PFSK-1 (cell line): Measurements from ENCODE around the gene UCN2.

Experiments used
- POLR2AphosphoS5 ChIP-seq: IDR thresholded peaks from 2 replicates; pipeline ENCODE4 v1.6.1; 2012; ENCODE audit warnings: low read depth, mild to moderate bottlenecking, control low read depth, low read length, moderate library complexity
- TF ChIP-seq, protein P1 (sequence below), 2 experiments: IDR thresholded peaks; 2 replicates each; pipeline versions ENCODE4 v1.6.1 to v1.8.0; 2011 to 2012; ENCODE audit warnings: low read depth in 2 of 2, low read length in 2 of 2, control low read depth in 1 of 2, inconsistent platforms in 1 of 2, mild to moderate bottlenecking in 1 of 2, moderate library complexity in 1 of 2; ENCODE audit not compliant: insufficient read depth in 1 of 2

GRCh38 chr3:48581621-48582481 lies 18.3 kb upstream of the UCN2 start:
- TF ChIP-seq, protein P1, sequence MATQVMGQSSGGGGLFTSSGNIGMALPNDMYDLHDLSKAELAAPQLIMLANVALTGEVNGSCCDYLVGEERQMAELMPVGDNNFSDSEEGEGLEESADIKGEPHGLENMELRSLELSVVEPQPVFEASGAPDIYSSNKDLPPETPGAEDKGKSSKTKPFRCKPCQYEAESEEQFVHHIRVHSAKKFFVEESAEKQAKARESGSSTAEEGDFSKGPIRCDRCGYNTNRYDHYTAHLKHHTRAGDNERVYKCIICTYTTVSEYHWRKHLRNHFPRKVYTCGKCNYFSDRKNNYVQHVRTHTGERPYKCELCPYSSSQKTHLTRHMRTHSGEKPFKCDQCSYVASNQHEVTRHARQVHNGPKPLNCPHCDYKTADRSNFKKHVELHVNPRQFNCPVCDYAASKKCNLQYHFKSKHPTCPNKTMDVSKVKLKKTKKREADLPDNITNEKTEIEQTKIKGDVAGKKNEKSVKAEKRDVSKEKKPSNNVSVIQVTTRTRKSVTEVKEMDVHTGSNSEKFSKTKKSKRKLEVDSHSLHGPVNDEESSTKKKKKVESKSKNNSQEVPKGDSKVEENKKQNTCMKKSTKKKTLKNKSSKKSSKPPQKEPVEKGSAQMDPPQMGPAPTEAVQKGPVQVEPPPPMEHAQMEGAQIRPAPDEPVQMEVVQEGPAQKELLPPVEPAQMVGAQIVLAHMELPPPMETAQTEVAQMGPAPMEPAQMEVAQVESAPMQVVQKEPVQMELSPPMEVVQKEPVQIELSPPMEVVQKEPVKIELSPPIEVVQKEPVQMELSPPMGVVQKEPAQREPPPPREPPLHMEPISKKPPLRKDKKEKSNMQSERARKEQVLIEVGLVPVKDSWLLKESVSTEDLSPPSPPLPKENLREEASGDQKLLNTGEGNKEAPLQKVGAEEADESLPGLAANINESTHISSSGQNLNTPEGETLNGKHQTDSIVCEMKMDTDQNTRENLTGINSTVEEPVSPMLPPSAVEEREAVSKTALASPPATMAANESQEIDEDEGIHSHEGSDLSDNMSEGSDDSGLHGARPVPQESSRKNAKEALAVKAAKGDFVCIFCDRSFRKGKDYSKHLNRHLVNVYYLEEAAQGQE (IDR thresholded peaks at IDR 0.05; ENCODE audit: insufficient read depth in 1 of 2, low read depth in 2 of 2, low read length in 2 of 2), result no peak
- no peak for TF ChIP-seq POLR2AphosphoS5
